H1 (cell line): Measurements from ENCODE around the gene COMMD8. TPM values are rescaled to one million over a fixed set of nuclear protein-coding genes. Genes with fewer than 3 reads are reported as not detected.

Source experiments
- CTCF ChIA-PET: fragments of 300-600 bp; sonication (Branson Sonifier 250); formaldehyde crosslinking; loops from one replicate; lab custom pipeline; 2021; ENCODE audit not compliant: partially characterized antibody; lab: Charles Lee
- POLR2A ChIA-PET: fragments of 300-600 bp; sonication (Branson Sonifier 250); formaldehyde crosslinking; loops from one replicate; lab custom pipeline; 2021; ENCODE audit warnings: inconsistent platforms; ENCODE audit not compliant: partially characterized antibody; lab: Charles Lee
- DNase-seq, 2 experiments: peaks; one replicate each; pipeline versions ENCODE4 v3.0.0 to v3.0.0-alpha.2; 2010 to 2022; ENCODE audit warnings: low spot score in 2 of 2, low read depth in 1 of 2, mixed read lengths in 1 of 2
- FAIRE-seq: peaks from 2 replicates; lab custom pipeline; 2011; peaks lifted over from hg19 to GRCh38; lab: Jason Lieb, UNC
- H2AFZ ChIP-seq: 2 replicates; pipeline ENCODE4 v1.8.1; 2012; ENCODE audit warnings: low read length, inconsistent platforms
- H2AK5ac ChIP-seq: 2 replicates; pipeline ENCODE4 v1.6.1; 2013; ENCODE audit warnings: low read depth, low read length
- H2BK120ac ChIP-seq: replicated peaks from 2 replicates; pipeline ENCODE3; 2013; ENCODE audit warnings: low read depth, low read length, inconsistent platforms
- H2BK12ac ChIP-seq: 2 replicates; pipeline ENCODE4 v1.6.1; 2013; ENCODE audit warnings: low read depth, low read length
- H2BK15ac ChIP-seq: 2 replicates; pipeline ENCODE4 v1.6.1; 2013; ENCODE audit warnings: low read length
- H2BK20ac ChIP-seq: 2 replicates; pipeline ENCODE4 v1.6.1; 2013; ENCODE audit warnings: low read length
- H2BK5ac ChIP-seq: 2 replicates; pipeline ENCODE4 v1.6.1; 2013; ENCODE audit warnings: low read depth, low read length
- H3K14ac ChIP-seq: 2 replicates; pipeline ENCODE4 v1.6.1; 2013; ENCODE audit warnings: inconsistent platforms; ENCODE audit not compliant: insufficient read length
- H3K18ac ChIP-seq: 2 replicates; pipeline ENCODE4 v1.6.1; 2013; ENCODE audit warnings: low read length; ENCODE audit errors: extremely low read depth
- H3K23ac ChIP-seq: 2 replicates; pipeline ENCODE4 v1.6.1; 2013; ENCODE audit warnings: inconsistent platforms; ENCODE audit not compliant: insufficient read length
- H3K23me2 ChIP-seq: 2 replicates; pipeline ENCODE4 v1.6.1; 2013; ENCODE audit warnings: low read depth, low read length
- H3K27ac ChIP-seq: 2 replicates; pipeline ENCODE4 v1.6.1; 2011; ENCODE audit warnings: low read depth, low read length, inconsistent platforms
- H3K27me3 ChIP-seq, 4 experiments: replicated peaks in 1 of 4; 1 replicate in 1 of 4; 2 replicates in 3 of 4; pipeline versions ENCODE4 v1.6.1 to v1.8.1; 2011 to 2013; ENCODE audit warnings: low read length in 3 of 4, mild to moderate bottlenecking in 3 of 4, inconsistent platforms in 2 of 4, mixed read lengths in 2 of 4, moderate library complexity in 1 of 4; ENCODE audit not compliant: control insufficient read depth in 3 of 4, insufficient read depth in 3 of 4; ENCODE audit errors: extremely low read depth in 1 of 4
- H3K36me3 ChIP-seq, 4 experiments: 2 replicates each; pipeline versions ENCODE4 v1.6.1 to v1.8.1; 2011 to 2013; ENCODE audit warnings: mild to moderate bottlenecking in 4 of 4, low read length in 3 of 4, moderate library complexity in 2 of 4, control low read depth in 1 of 4, inconsistent platforms in 1 of 4; ENCODE audit not compliant: insufficient read depth in 4 of 4, control insufficient read depth in 2 of 4
- H3K4ac ChIP-seq: replicated peaks from 2 replicates; pipeline ENCODE3; 2013; ENCODE audit warnings: low read length, low read depth, mixed read lengths, inconsistent platforms; ENCODE audit not compliant: insufficient read length
- H3K4me1 ChIP-seq, 4 experiments: replicated peaks in 1 of 4; 1 replicate in 1 of 4; 2 replicates in 3 of 4; pipeline versions ENCODE4 v1.6.1 to v1.8.1; 2011 to 2013; ENCODE audit warnings: low read length in 3 of 4, inconsistent platforms in 2 of 4, mixed read lengths in 1 of 4; ENCODE audit not compliant: insufficient read depth in 4 of 4, control insufficient read depth in 3 of 4
- H3K4me2 ChIP-seq, 2 experiments: 2 replicates each; pipeline versions ENCODE4 v1.6.1 to v1.8.1; 2011 to 2013; ENCODE audit warnings: low read depth in 2 of 2, low read length in 2 of 2, control low read depth in 1 of 2, inconsistent platforms in 1 of 2, mild to moderate bottlenecking in 1 of 2; ENCODE audit not compliant: insufficient read depth in 1 of 2
- H3K4me3 ChIP-seq, 4 experiments: fragments of 200-600, 300-600 bp in 1 of 4; sonication (generic), shearing (Covaris generic), sonication (Bioruptor Twin) in 1 of 4; 2 replicates each; pipeline versions ENCODE4 v1.5.1 to v1.8.1; 2011 to 2016; ENCODE audit warnings: low read length in 4 of 4, low read depth in 3 of 4, control low read depth in 2 of 4, inconsistent platforms in 2 of 4, mild to moderate bottlenecking in 2 of 4, mixed read lengths in 1 of 4, moderate library complexity in 1 of 4; ENCODE audit not compliant: insufficient read depth in 2 of 4; ENCODE audit errors: extremely low read depth in 1 of 4
- H3K56ac ChIP-seq: replicated peaks from 2 replicates; pipeline ENCODE3; 2013; ENCODE audit warnings: low read depth, mild to moderate bottlenecking, mixed read lengths, low read length, inconsistent platforms; ENCODE audit not compliant: insufficient read length
- H3K79me1 ChIP-seq: 2 replicates; pipeline ENCODE4 v1.6.1; 2013; ENCODE audit warnings: low read depth, low read length, control low read depth
- H3K79me2 ChIP-seq, 2 experiments: 2 replicates each; pipeline versions ENCODE4 v1.6.1 to v1.8.1; 2012 to 2013; ENCODE audit warnings: low read length in 2 of 2, mild to moderate bottlenecking in 2 of 2, inconsistent platforms in 1 of 2; ENCODE audit not compliant: insufficient read depth in 2 of 2, control insufficient read depth in 1 of 2
- H3K9ac ChIP-seq, 4 experiments: replicated peaks in 1 of 4; 1 replicate in 1 of 4; 2 replicates in 3 of 4; pipeline versions ENCODE4 v1.6.1 to v1.8.1; 2011 to 2013; ENCODE audit warnings: low read depth in 3 of 4, low read length in 3 of 4, control low read depth in 2 of 4, mild to moderate bottlenecking in 2 of 4, moderate library complexity in 2 of 4, inconsistent platforms in 1 of 4; ENCODE audit errors: extremely low read depth in 1 of 4
- H3K9me3 ChIP-seq, 2 experiments: 2 replicates each; pipeline versions ENCODE4 v1.6.1 to v1.8.1; 2012 to 2013; ENCODE audit warnings: mild to moderate bottlenecking in 2 of 2, moderate library complexity in 2 of 2, control low read depth in 1 of 2, inconsistent platforms in 1 of 2, low read depth in 1 of 2, low read length in 1 of 2, mixed read lengths in 1 of 2; ENCODE audit not compliant: insufficient read depth in 2 of 2
- H4K20me1 ChIP-seq, 2 experiments: replicated peaks in 1 of 2; 2 replicates each; pipeline versions ENCODE3 to v1.8.1; 2011 to 2013; ENCODE audit warnings: inconsistent platforms in 2 of 2, low read length in 2 of 2, mild to moderate bottlenecking in 1 of 2; ENCODE audit not compliant: insufficient read depth in 2 of 2, control insufficient read depth in 1 of 2
- H4K5ac ChIP-seq: 2 replicates; pipeline ENCODE4 v1.6.1; 2013; ENCODE audit warnings: low read length, low read depth, mixed read lengths, inconsistent platforms; ENCODE audit not compliant: insufficient read length
- H4K8ac ChIP-seq: 2 replicates; pipeline ENCODE4 v1.8.0; 2013; ENCODE audit warnings: mild to moderate bottlenecking, moderate library complexity, low read length, inconsistent platforms; ENCODE audit not compliant: insufficient read depth; ENCODE audit errors: extremely low read depth
- H4K91ac ChIP-seq: replicated peaks from 2 replicates; pipeline ENCODE3; 2013; ENCODE audit warnings: low read length, mixed read lengths, inconsistent platforms; ENCODE audit not compliant: insufficient read length
- ATF2 ChIP-seq: IDR thresholded peaks from 2 replicates; pipeline ENCODE4 v1.6.1; 2012; ENCODE audit warnings: low read length, inconsistent platforms
- CBX8 ChIP-seq: fragments of 300-800, 300-1000 bp; sonication (generic); IDR thresholded peaks from 2 replicates; pipeline ENCODE4 v1.7.1; 2016; ENCODE audit warnings: low read depth, low read length, borderline replicate concordance
- CEBPB ChIP-seq: IDR thresholded peaks from 2 replicates; pipeline ENCODE4 v1.6.1; 2012; ENCODE audit warnings: low read depth, low read length
- CREB1 ChIP-seq: IDR thresholded peaks from 2 replicates; pipeline ENCODE4 v1.6.1; 2012; ENCODE audit warnings: inconsistent platforms
- CTBP2 ChIP-seq: IDR thresholded peaks from 2 replicates; pipeline ENCODE4 v1.7.0; 2011; ENCODE audit warnings: borderline replicate concordance, mild to moderate bottlenecking, moderate library complexity, mixed read lengths, low read length; ENCODE audit not compliant: insufficient read depth, insufficient read length
- EGR1 ChIP-seq: IDR thresholded peaks from 2 replicates; pipeline ENCODE4 v1.6.1; 2011; ENCODE audit warnings: low read depth, low read length, borderline replicate concordance
- EZH2 ChIP-seq: fragments of 200-600 bp; sonication (generic); IDR thresholded peaks from 2 replicates; pipeline ENCODE4 v1.7.1; 2012; ENCODE audit warnings: low read depth, mild to moderate bottlenecking, moderate library complexity, low read length, inconsistent platforms; ENCODE audit not compliant: severe bottlenecking
- PHF8 ChIP-seq: fragments of 200-600 bp; sonication (generic); conservative IDR thresholded peaks from 2 replicates; pipeline ENCODE4 v1.7.1; 2012; ENCODE audit warnings: low read depth, mild to moderate bottlenecking, inconsistent platforms, low read length, moderate library complexity
- RXRA ChIP-seq: IDR thresholded peaks from 2 replicates; pipeline ENCODE4 v1.6.1; 2011; ENCODE audit warnings: low read depth, mild to moderate bottlenecking, low read length, moderate library complexity; ENCODE audit not compliant: insufficient read depth
- SP2 ChIP-seq: IDR thresholded peaks from 2 replicates; pipeline ENCODE4 v1.6.1; 2012; ENCODE audit warnings: mild to moderate bottlenecking, low read length, inconsistent platforms
- TAF7 ChIP-seq: optimal IDR thresholded peaks from 2 replicates; pipeline ENCODE3; 2011; ENCODE audit warnings: low read depth, mild to moderate bottlenecking, inconsistent platforms, low read length, moderate library complexity, borderline replicate concordance
- WGBS, 2 experiments: shearing (Covaris generic) in 1 of 2; methylation state at CpG; one replicate each; pipeline versions ENCODE4 v1.1.6 to v1.1.7; 2013 to 2015; ENCODE audit warnings: low lambda C conversion rate in 2 of 2, mixed read lengths in 2 of 2, inconsistent platforms in 1 of 2, low coverage in 1 of 2, missing lambda C conversion rate in 1 of 2; ENCODE audit not compliant: insufficient replicate concordance in 2 of 2, insufficient coverage in 1 of 2, insufficient read length in 1 of 2; ENCODE audit errors: extremely low coverage in 1 of 2, missing lambda C conversion rate in 1 of 2; 5-methylcytosine and 5-hydroxymethylcytosine counted together
- polyA plus RNA-seq, 7 experiments: library from polyadenylated mRNA; depleted of rRNA in 3 of 7; stranded (reverse) in 5 of 7; unstranded in 2 of 7; fragments of >200 nt in 5 of 7; fragments of 200-250 nt in 2 of 7; gene quantifications; 1 replicate in 5 of 7; 2 replicates in 1 of 7; 4 replicates in 1 of 7; pipeline versions ENCODE4 v1.2.1 to v1.2.3, GENCODE V29; 2011 to 2013; ENCODE audit warnings: missing spikeins in 2 of 7, mixed read lengths in 2 of 7
- total RNA-seq: library from RNA; stranded (reverse); fragmentation: NEBNext Ultra II Directional; extraction: Animal tissue kit (Norgen Biotek cat#: 25700); gene quantifications from 2 replicates; pipeline ENCODE4 v1.2.1, GENCODE V29; 2021
- TF ChIP-seq, protein P1 (sequence below): IDR thresholded peaks from 2 replicates; pipeline ENCODE4 v1.6.1; 2011; ENCODE audit warnings: low read depth, mild to moderate bottlenecking, low read length; ENCODE audit not compliant: insufficient read depth

COMMD8 gene
- total and polyA plus RNA-seq, 2 of the 8 experiments (the other 6 are each of a cell fraction or from before 2014, with no cell fraction given), result 1.6 to 7.2 TPM

DNA sequence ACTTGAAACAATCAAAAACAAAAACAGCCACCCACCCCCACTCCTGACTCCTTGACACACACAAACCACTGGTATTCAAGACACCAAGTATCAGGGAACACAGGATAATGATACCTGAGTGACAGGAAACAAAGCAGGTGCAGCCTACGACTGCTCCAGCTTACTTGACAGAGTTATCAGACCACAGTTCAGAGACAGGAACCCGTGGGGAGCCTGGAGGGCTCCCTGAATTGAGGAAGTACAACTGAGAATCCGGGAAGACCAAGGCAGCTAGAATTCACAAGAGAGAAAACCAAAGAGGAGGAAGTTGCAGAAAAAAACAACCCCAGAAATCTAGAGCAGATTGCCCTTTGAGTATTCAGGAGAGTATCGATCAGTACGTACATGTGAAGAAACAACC, 20.5 kb downstream of the COMMD8 start:
- H3K4me2 ChIP-seq, result no peak overlapping the region
- H2BK20ac ChIP-seq, result no peak overlapping the region
- H3K23ac ChIP-seq, result no peak overlapping the region
- H2BK12ac ChIP-seq, result no peak overlapping the region
- H4K5ac ChIP-seq, result no peak overlapping the region
- no peaks in the 10 kb centered on the region for H3K9me3 ChIP-seq
- no peaks in the 10 kb centered on the region for H4K20me1 ChIP-seq
- no peak overlapping the region for H2BK120ac ChIP-seq
- H3K18ac ChIP-seq, result no peak overlapping the region
- no peak overlapping the region for H3K4me3 ChIP-seq
- no peak overlapping the region for H4K91ac ChIP-seq
- H3K4me1 ChIP-seq, result peaks cover 0 to 7% (median 2%) of the 10 kb centered on the region in 4 experiments; a peak in 4 of 7 replicates
- no peak overlapping the region for H3K9ac ChIP-seq
- ChIA-PET POLR2A (no interaction called here), CTCF (interaction anchor here (1.4 kb wide), 1 partner anchor 9 kb away, joined by 3 read pairs; no protein-coding TSS in a partner anchor)
- no peak overlapping the region for H2BK15ac ChIP-seq
- no peak overlapping the region for H2AK5ac ChIP-seq
- FAIRE-seq (no peak), DNase-seq (no peak)
- no peaks in the 10 kb centered on the region for H3K79me2 ChIP-seq
- WGBS, 2 experiments, result 92% methylated on average over 5 of the region's 5 CpGs; no CpG with 5 or more reads in 1 of the 2 experiments
- no peaks in the 10 kb centered on the region for H3K23me2 ChIP-seq
- H3K79me1 ChIP-seq, result no peaks in the 10 kb centered on the region
- no peak overlapping the region for H3K56ac ChIP-seq
- H3K27ac ChIP-seq, result no peak overlapping the region
- no peaks in the 10 kb centered on the region for H3K36me3 ChIP-seq
- no peak overlapping the region for H3K4ac ChIP-seq
- H3K14ac ChIP-seq, result no peak overlapping the region
- H2BK5ac ChIP-seq, result no peak overlapping the region
- no peak overlapping the region for H2AFZ ChIP-seq
- no peaks in the 10 kb centered on the region for H3K27me3 ChIP-seq
- H4K8ac ChIP-seq, result no peak overlapping the region
- TF ChIP-seq, protein P1, sequence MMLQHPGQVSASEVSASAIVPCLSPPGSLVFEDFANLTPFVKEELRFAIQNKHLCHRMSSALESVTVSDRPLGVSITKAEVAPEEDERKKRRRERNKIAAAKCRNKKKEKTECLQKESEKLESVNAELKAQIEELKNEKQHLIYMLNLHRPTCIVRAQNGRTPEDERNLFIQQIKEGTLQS, result no peak
- TF ChIP-seq ATF2, result no peak
- no peak for TF ChIP-seq CBX8
- no peak for TF ChIP-seq CEBPB
- TF ChIP-seq CTBP2, result no peak
- TF ChIP-seq SP2, result no peak
- no peak for TF ChIP-seq EZH2
- TF ChIP-seq PHF8, result no peak
- TF ChIP-seq TAF7, result no peak
- TF ChIP-seq EGR1, result no peak
- TF ChIP-seq RXRA, result no peak
- no peak for TF ChIP-seq CREB1
